Measurements from ENCODE around the gene CHMP1B.
"Not testable (repeated sequence)": the region's sequence is repeated elsewhere in the genome, so short reads cannot be mapped to it uniquely, and the experiment has no call there.

The CHMP1B gene

DNA sequence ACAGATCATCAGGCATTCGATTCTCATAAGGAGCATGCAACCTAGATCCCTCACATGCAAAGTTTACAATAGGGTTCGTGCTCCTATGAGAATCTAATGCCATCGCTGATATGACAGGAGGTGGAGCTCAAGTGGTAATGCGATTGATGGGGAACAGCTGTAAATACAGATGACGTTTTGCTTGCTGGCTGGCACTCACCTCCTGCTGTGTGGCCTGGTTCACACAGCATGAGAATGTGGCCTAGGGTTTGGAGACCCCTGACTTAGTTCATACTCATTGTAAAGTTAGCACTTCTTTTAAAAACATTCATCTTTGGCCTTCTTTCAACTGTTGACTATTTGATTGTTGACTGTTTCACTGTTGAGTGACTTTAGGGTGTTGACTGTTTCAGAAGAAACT, 8.7 kb upstream of the CHMP1B start:
- DNase-seq = no peak

DNA sequence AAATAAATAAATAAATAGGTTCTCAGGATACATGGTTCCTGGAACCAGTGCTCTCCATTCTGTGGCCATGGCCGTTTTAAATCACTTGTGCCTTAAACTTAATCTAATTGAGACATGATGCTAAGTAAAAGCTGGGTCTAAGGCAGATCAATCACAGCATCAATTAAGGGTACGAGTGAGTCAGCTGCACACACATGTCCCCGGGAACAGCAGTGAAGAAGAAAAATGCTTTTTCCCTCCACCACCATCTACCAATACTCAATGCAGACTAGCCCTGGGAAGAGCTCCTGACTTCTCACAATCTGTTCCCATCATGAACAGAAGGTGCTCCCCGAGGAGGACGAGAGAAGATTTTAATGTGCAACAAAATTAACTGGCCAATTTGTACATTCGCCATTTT, 6.8 kb upstream of the CHMP1B start:
- no peak for DNase-seq

- no peak for DNase-seq
Measured at GRCh38 chr18:11845654-11846053, 5.6 kb upstream of the CHMP1B start.

DNA sequence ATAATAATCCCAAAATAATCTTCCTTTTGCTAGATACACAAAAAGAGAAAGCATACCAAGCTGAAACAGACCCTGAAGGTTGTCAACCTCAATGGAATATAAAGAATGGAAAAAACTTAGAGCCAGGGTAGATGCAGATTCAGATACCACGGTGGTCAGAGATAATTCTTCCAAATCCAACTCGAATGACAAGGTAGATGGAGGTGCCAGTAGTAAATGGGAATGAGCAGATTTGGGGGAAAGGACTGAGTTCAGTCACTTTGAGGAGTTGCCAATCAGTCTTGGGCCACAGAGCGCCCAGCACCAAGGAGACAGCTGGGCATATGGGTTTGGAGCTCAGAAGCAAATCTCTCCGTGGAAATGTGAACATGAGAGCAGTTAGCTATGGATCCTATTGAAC, 3.4 kb upstream of the CHMP1B start:
- no peak for DNase-seq

DNA sequence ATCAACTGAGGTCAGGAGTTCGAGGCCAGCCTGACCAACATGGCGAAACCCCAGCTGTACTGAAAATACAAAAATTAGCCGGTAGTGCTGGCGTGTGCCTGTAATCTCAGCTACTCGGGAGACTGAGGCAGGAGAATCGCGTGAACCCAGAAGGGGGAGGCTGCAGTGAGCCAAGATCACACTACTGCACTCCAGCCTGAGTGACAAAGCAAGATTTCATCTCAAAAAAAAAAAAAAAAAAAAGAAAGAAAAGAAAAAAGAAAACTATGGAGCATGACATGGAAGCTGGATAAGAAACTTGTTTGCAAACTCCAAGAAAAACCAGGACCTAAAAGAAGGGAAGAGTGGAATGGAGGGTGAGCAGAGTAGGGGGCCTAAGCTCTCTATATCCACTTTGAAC, 1.9 kb upstream of the CHMP1B start:
- DNase-seq = no peak

- DNase-seq = peak; percentile 96
Measured at GRCh38 chr18:11849841-11850634, 1.2 kb upstream of the CHMP1B start.

GRCh38 chr18:11850821-11851145, 430 bp upstream of the CHMP1B start:
- no peak for DNase-seq

DNA sequence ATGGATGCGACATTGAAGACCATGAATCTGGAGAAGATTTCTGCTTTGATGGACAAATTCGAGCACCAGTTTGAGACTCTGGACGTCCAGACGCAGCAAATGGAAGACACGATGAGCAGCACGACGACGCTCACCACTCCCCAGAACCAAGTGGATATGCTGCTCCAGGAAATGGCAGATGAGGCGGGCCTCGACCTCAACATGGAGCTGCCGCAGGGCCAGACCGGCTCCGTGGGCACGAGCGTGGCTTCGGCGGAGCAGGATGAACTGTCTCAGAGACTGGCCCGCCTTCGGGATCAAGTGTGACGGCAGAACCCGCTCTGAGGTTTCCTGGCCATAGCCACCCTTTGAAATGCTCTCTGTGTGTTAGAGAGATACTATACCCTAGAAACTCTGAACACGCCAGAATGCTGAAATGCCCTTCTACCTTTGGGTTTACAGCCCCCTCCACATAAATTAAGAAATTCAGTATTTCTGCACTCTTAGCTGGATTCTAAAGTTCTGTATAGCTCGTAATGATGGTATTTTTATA, 659 bp downstream of the CHMP1B start:
- peak; percentile 35 for DNase-seq

DNA sequence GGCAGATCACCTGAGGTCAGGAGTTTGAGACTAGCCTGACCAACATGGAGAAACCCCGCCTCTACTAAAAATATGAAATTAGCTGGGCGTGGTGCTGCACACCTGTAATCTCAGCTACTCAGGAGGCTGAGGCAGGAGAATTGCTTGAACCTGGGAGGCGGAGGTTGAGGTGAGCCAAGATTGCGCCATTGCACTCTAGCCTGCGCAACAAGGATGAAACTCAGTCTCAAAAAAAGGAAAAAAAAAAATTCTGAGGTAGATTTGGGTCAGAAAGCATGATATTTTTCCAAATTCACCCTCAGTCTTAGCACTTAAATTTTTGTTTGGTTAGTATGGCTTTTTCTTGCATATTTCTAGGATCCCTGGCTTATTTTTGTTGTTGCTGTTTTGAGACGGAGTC, 3.3 kb downstream of the CHMP1B start:
- DNase-seq = not testable (repeated sequence)

- DNase-seq = peak; percentile 99
Measured at GRCh38 chr18:11857177-11857887, 6.1 kb downstream of the CHMP1B start.

DNA sequence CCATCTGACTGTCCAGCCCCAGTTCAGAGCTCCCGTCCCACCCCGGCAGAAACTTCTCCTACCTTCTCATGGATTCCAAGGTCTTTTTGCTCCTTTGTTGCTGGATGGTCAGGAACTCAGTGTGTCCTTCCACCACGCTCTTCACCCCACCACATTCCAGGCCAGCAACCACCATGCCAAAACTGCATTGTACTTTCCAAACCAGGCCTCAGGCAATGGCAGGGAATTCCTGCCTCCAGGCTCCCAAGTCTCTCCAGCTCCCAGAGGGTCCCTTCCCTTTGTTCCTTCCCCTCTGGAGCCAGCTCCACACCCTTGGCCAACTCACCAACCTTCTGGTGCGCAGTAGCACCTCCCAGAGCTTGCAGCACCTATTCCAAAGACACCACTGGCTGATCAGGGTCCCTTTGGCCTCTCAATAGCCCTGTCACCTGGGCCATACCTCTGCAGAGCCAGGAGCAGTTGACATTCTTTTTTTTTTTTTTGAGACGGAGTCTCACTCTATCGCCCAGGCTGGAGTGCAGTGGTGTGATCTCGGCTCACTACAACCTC, 8.1 kb downstream of the CHMP1B start:
- no peak for DNase-seq

DNA sequence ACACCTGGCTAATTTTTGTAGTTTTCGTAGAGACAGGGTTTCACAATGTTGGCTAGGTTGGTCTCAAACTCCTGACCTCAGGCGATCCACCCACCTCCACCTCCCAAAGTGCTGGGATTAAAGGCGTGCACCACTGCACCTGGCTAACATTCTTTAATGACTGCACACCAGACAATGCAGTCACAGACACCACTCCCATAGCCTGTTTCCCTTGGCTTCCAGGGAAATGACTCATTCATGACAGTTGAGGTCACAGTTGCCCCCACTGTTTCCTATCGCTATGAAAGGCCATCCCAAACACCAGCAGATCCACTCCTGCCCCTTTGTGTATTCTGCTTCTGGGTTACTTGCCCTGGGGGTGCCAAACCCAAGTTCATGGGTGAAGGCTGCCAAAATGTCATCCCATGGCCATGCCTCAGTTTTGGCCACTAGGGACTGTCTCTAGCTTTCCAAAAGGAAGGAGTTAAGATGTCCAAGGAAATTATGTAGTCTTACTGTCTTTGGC, 8.7 kb downstream of the CHMP1B start:
- DNase-seq = peak; percentile 82

DNA sequence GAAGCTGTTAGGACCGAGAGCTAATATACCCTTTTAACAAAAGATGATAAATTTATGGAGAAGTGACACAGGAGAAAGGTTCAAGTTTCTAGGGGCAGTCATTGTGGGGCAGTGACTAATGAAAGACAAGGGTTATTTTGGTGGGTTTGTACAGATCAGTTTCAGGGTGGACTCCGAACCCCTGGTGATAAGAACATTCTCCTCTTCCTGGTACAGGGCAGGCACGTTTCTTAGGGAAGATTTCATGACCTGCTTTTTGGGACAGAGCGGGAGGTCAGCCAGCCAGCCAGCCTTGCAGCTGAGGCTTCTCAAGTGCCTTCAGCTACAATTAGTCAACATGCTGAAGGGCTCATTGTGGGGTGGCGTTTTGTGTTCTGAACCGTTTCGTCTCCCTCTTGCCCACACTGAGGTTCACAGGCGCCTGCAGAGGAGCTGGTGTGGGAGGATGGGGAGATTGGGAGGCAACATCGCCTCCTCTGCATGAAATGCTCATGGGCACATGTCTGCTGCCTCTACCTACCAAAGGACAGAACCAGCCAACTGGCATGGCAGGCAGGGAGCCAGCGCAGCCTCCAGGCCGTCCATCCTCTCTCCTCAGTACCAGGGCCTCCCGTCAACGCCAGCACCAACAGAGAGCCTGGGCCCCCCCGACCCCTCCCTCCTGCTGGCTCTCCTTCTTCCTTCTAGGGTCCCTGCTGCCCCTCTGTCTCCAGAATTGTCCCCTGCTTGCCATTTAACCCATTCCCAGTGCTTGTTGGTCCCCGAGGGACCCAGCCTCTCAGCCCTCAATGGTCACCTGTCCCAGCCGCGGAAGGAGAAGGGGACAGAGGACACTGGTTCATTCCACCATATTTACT, 9.6 kb downstream of the CHMP1B start:
- DNase-seq = no peak

- DNase-seq = peak; percentile 57
Measured at GRCh38 chr18:11861583-11862288, 10.5 kb downstream of the CHMP1B start.

- DNase-seq = no peak
Measured at GRCh38 chr18:11862468-11863137, 11.4 kb downstream of the CHMP1B start.

- DNase-seq = no peak
Measured at GRCh38 chr18:11864471-11864870, 13.3 kb downstream of the CHMP1B start.

DNA sequence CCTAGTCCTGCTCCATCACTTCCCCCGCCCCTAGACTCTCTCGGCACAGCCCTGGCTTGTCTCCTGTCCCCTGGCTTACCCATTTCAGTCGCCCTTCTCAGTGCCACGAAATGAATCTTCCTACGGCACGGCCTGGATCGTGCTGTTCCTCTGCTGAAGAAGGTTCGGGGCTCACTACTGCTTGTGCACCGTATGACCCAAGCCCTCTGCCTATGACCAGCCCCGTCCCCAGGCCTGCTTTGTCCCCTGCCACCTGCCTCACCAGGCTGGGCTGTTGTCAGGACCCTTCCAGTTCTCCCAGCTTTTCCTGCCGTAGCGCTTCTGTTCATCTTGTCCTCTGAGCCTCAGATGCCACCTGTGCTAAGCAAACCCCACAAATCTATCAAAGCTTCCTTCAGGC, 13.9 kb downstream of the CHMP1B start:
- DNase-seq = no peak

DNA sequence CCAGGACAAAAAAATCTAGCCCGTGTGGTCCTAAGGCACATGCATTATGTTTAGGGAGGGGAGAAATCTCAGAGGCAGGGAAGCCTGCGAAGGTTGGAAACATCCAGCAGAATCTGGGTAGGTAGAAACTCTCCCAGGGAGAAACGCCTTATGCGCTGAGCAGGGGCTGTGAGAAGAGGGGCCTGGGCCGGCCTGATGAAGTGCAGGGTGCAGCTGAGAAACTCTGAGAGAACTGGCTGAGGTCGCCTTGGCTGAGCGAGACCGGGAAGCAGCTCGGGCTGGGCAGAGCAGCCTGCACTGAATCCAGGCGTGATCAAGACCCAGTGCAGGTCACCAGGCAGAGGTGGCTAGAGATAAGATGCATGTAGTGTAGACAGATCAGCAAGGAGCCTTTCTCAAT, 15.1 kb downstream of the CHMP1B start:
- DNase-seq = no peak

DNA sequence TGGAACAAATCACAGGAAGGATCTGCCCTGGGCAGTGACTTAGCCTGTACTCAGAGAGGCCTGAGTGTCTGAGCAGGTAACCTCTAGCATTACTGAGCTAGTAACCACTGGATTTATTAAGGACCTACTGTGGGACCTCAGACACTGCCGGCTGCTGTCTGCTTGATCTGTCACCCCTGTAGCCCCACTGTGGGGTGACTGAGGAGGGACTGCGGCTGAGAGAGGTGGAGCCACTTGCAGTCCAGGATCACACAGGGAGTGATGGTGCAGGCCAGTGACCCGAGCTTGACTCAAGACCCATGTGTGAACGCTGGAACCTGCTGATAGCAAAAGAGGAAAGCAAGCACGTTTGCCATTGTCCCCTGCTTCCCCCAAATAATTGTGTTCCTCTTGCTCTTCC, 15.6 kb downstream of the CHMP1B start:
- DNase-seq = no peak

DNA sequence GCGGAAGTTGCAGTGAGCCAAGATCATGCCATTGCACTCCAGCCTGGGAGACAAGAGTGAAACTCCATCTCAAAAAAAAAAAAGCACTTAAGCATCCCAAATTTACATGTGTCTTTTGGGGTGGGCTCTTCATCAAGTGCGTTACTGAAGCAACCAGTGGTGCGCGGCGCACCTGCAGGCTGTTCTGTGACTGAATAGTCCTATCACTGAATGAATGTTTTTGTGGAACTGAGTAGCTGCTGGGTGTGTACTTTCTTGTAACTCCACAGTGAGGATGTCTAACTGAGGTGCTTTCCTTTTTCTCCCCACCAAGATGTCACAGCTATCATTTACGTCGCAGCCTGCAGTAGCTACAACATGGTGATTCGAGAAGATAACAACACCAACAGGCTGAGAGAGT, 17.0 kb downstream of the CHMP1B start:
- DNase-seq = no peak

DNA sequence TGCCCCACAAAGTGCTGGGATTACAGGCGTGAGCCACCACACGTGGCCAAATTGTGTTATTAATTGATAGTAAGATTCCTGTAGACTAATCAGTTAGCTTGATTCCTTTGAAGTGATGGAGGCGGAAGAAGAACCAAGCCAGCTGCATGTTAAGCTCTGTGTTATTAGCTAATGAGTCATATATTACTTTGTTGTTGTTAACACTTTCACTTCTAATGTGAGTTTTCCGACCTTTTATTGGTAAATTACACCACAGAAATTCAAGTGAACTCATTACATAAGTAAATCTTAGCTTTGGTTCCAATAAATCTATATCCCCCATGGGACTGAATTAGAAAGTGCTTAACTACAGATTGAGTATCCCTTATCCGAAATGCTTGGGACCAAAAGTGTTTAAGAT, 20.3 kb downstream of the CHMP1B start:
- no peak for DNase-seq

Measured in fibroblast of skin of right biceps (primary cell).